HG03439 (cell line): ENCODE results near the gene PHRF1.

Experiments used
- ATAC-seq: cut with Tn5 transposase; IDR thresholded peaks from one replicate; pipeline ENCODE4 v1.9.1; 2021; ENCODE audit warnings: mild to moderate bottlenecking, moderate library complexity; ENCODE audit not compliant: unreplicated experiment

The PHRF1 gene

DNA sequence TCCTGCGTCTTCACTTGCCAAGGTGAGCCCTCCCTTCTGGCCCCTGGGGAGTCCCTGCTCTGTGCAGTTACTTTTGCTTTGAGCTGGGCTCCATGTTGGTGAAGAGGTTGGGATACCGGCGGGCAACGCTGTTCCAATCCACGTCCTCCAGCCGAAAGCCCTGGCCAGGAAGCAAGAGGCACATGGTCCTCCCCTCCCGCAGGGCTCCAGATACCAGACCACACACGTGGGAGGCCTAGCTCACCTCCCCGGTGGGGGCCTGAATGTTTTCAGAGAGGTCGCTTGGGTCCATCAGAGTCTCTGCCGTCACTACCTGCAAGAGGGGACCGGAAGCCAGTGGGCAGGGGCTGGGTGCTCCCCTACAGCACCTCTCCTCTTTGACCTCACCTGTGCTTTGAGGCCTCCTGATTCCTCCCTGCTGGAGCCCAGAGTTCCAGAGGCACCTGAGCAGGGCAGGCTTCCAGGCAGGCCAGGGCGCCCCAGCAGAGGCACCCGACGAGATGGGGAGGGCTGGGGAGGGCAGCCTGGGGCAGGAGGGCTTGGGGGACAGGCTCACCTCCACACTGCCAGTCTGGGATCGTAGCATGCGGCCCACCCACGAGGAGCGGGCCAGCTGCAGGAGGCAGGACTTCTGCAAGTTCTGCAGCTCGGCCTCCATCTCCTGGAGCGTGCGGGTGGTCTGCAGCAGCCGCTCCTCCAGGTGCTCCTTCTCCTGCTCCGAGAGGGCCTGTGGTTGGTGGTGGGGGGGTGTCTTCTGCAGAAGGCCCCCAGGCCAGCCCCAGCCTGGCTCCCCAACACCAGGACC, 18.7 kb upstream of the PHRF1 start:
- no peak for ATAC-seq

GRCh38 chr11:558503-558902, 17.8 kb upstream of the PHRF1 start:
- ATAC-seq: no peak

DNA sequence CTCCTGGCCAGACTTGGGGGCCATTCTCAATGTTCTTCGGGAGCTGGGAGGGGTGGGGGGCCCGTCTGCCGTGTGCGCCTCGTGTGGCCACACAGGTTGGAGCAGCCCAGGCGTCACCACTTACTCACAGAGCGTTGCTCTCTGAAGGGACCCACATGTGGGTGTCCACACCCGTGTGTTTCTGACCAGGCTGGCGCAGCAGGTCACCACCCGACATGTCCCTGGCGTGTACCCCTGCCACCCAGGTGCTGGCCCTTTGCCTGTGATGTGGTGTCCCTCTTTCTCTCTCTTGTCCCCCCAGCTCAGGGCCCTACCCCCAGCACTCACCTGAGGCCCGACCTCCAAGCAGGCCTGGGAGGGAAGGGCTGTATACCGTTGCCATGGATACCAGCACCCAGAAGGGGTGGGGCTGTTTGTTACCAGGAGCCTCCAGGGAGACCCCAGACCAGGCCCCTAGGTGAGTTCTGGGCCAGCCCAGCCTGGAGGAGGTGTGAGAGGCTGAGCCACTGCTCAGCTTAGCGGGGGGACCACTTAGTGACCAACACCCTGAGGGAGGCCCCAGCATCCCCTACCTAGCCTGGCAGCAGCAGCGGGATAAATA, 17.1 kb upstream of the PHRF1 start:
- no peak for ATAC-seq

DNA sequence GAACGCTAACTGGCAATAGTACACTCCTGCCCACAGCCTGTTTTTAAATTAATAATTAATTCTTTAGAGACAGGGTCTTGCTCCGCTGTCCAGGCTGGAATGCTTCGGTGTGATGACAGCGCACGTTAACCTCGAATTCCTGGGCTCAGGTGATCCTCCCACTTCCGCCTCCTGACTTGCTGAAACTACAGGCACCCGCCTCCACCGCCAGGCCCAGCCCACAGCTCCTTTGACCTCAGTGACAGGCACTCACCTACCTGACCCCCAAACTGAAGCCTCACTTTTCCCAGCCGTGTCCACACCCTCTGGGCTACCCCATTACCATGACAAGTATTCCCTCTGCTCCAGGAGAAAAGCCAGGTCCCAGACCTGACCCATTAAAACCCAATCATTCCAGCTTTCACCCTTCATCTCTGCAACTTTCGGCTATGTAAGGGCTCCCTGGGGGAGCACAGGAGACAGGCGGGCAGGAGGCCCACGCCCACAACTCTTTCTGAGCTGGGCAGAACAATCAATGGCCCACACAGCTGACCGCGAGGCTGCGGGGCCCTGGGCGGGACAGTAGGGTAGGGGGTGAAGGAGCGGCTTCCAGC, 16.5 kb upstream of the PHRF1 start:
- no peak for ATAC-seq

- peak; percentile 61 for ATAC-seq
Observed at GRCh38 chr11:560305-561147, 15.7 kb upstream of the PHRF1 start, which contains the start of the genes LMNTD2 and RASSF7. TSS of gene LMNTD2 (minus strand) at chr11:560738. CDS start at chr11:560716, 22 bp downstream. TSS of gene RASSF7 (plus strand) at chr11:560970. CDS start at chr11:561769, 799 bp downstream.

- ATAC-seq: peak; percentile 4
Observed at GRCh38 chr11:561148-562003, 14.9 kb upstream of the PHRF1 start.

DNA sequence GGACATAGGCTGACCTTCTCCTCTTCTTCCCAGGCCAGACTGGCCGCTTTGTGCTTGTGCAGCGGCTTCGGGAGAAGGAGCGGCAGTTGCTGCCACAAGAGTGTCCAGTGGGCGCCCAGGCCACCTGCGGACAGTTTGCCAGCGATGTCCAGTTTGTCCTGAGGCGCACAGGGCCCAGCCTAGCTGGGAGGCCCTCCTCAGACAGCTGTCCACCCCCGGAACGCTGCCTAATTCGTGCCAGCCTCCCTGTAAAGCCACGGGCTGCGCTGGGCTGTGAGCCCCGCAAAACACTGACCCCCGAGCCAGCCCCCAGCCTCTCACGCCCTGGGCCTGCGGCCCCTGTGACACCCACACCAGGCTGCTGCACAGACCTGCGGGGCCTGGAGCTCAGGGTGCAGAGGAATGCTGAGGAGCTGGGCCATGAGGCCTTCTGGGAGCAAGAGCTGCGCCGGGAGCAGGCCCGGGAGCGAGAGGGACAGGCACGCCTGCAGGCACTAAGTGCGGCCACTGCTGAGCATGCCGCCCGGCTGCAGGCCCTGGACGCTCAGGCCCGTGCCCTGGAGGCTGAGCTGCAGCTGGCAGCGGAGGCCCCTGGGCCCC, 14.1 kb upstream of the PHRF1 start:
- no peak for ATAC-seq

GRCh38 chr11:563066-563811, 13.0 kb upstream of the PHRF1 start:
- ATAC-seq: no peak

- no peak for ATAC-seq
Observed at GRCh38 chr11:563812-564578, 12.3 kb upstream of the PHRF1 start.

DNA sequence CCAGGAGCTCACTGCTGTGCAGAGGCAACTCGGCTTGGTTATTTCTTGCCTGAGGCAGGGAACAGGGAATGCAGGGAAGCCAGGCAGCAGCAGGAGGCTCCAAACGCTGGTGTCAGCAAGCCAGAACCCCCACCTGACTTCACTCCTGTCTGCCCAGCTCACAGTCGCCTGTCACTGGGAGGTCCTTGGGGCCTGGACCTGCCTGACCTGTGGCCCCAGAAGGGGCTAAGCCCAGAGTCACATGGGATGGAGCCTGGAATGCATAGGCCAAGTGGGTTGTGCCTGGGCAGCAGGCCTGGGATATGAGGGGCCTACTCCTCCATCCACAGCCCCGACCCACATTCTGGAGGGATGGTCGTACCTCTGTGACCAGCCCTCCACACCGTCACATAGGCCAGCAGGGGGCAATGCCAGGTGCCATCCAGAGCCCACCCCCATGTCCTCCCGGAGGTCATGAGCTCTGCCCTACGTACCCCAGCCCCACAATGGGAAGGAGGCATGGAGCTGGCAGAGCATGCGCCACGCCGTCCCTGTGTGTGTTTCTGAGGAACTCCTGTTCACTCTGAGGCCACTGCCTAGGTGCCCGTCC, 10.3 kb upstream of the PHRF1 start:
- ATAC-seq: no peak

- ATAC-seq: no peak
Observed at GRCh38 chr11:567011-567628, 9.2 kb upstream of the PHRF1 start.

DNA sequence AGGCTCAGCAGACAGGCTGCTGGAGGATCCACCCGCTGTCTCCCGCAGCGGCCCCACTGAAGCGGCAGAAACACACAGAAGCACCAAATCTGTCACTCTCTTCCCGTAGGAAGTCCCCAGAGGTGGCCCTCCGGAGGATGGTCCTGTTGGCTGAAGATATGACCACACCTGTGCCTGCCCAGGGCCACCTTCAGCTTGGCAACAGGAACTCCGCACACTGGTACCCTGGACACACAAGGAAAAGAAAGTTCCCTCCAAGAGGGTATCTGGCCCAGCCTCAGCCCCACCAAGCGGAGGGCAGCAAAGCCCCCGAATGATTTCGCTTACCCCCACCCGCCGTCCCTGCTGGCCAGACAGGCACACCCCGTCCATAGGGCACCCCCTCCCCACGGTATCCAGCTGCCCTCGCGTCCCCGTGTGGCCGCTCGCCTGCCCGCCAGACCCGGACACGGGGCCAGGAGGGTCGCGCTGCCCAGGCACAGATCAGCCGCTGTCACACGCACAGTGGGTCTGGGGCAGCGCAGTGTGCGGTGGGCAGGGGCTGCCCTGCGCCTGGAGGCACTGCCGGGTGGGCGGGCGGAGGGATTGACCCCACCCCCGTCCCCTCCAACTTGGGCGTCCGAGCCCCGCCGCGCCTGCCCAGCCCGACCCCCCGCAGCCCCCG, 8.5 kb upstream of the PHRF1 start:
- ATAC-seq: no peak

GRCh38 chr11:568306-569157, 7.7 kb upstream of the PHRF1 start:
- ATAC-seq: peak; percentile 77

GRCh38 chr11:569158-569885, 6.9 kb upstream of the PHRF1 start:
- no peak for ATAC-seq

GRCh38 chr11:571802-572185, 4.5 kb upstream of the PHRF1 start:
- ATAC-seq: no peak
